Panc1 (cell line): ENCODE data around the gene CSNK1G2. TPM values are rescaled to one million over a fixed set of nuclear protein-coding genes. Genes with fewer than 3 reads are reported as not detected.

Experiments
- ATAC-seq: fragments of 200-7000 bp; cut with Tn5 transposase; 2 replicates; pipeline ENCODE4 v1.9.1; 2020; ENCODE audit warnings: mild to moderate bottlenecking, moderate library complexity
- BruUV-seq: library from RNA; stranded (reverse); fragments of 400-500 nt; replicated peaks from 2 replicates; lab custom pipeline; 2021; lab: Mats Ljungman, UMichigan
- CTCF ChIA-PET: fragments of 300-600 bp; sonication (Branson Sonifier 250); formaldehyde crosslinking; loops from one replicate; lab custom pipeline; 2022; ENCODE audit warnings: antibody characterized with exemption; lab: Charles Lee
- POLR2A ChIA-PET: fragments of 300-600 bp; sonication (Branson Sonifier 250); formaldehyde crosslinking; loops from one replicate; lab custom pipeline; 2022; ENCODE audit warnings: antibody characterized with exemption; lab: Charles Lee
- DNase-seq: peaks from one replicate; pipeline ENCODE4 v3.0.0-alpha.2; 2010; ENCODE audit warnings: low read depth, low spot score
- H3K27ac ChIP-seq: 2 replicates; pipeline ENCODE4 v1.5.1; 2011; ENCODE audit warnings: mild to moderate bottlenecking, low read length, inconsistent platforms
- H3K27me3 ChIP-seq: fragments of 200-500 bp; sonication (Bioruptor generic); 2 replicates; pipeline ENCODE4 v1.6.0; 2014; ENCODE audit warnings: low read length, inconsistent platforms; ENCODE audit not compliant: control insufficient read depth, insufficient read depth
- H3K36me3 ChIP-seq: fragments of 200-500 bp; sonication (Bioruptor generic); 2 replicates; pipeline ENCODE4 v1.5.1; 2014; ENCODE audit warnings: inconsistent platforms, mild to moderate bottlenecking, low read length, moderate library complexity; ENCODE audit not compliant: control insufficient read depth, insufficient read depth
- H3K4me1 ChIP-seq: 2 replicates; pipeline ENCODE4 v1.5.1; 2011; ENCODE audit warnings: inconsistent platforms, mild to moderate bottlenecking, low read length, moderate library complexity; ENCODE audit not compliant: control insufficient read depth, insufficient read depth
- H3K4me3 ChIP-seq, 2 experiments: 2 replicates each; pipeline ENCODE4 v1.5.1; 2011 to 2012; ENCODE audit warnings: low read depth in 2 of 2, low read length in 2 of 2, mild to moderate bottlenecking in 2 of 2, inconsistent platforms in 1 of 2, moderate library complexity in 1 of 2
- H3K9me3 ChIP-seq: fragments of 200-500 bp; sonication (Bioruptor generic); 2 replicates; pipeline ENCODE4 v1.5.1; 2014; ENCODE audit warnings: low read depth, mild to moderate bottlenecking, inconsistent platforms, low read length, moderate library complexity; ENCODE audit not compliant: control insufficient read depth, insufficient read depth
- POLR2AphosphoS5 ChIP-seq: IDR thresholded peaks from 2 replicates; pipeline ENCODE4 v1.6.1; 2012; ENCODE audit warnings: mild to moderate bottlenecking, low read depth, low read length, moderate library complexity
- SIN3A ChIP-seq: IDR thresholded peaks from 2 replicates; pipeline ENCODE4 v1.6.1; 2012; ENCODE audit warnings: low read depth, mild to moderate bottlenecking, low read length, moderate library complexity, borderline replicate concordance; ENCODE audit not compliant: insufficient read depth
- TCF7L2 ChIP-seq: IDR thresholded peaks from 2 replicates; pipeline ENCODE4 v1.6.1; 2011; ENCODE audit warnings: mild to moderate bottlenecking, low read depth, low read length, inconsistent platforms
- in situ Hi-C: cut with HindIII; loops from 2 replicates; pipeline ENCODE4 v1.10.0; 2016; ENCODE audit warnings: low sequenced_read_pairs, low pct_unique_long_range_greater_than_20kb
- intact Hi-C: fragments of 100-400 bp; cut with micrococcal nuclease; formaldehyde crosslinking; loops from one replicate; pipeline ENCODE4 v1.10.0; 2022; ENCODE audit not compliant: unreplicated experiment
- total RNA-seq: library from RNA; stranded (reverse); gene quantifications from one replicate; pipeline ENCODE4 v1.2.1, GENCODE V29; 2021; ENCODE audit not compliant: unreplicated experiment
- TF ChIP-seq, protein P1 (sequence below): fragments of 450-650 bp; IDR thresholded peaks from 2 replicates; pipeline ENCODE4 v1.5.1; 2017; ENCODE audit warnings: mild to moderate bottlenecking
- TF ChIP-seq, protein P2 (sequence below), 2 experiments: IDR thresholded peaks; 2 replicates each; pipeline ENCODE4 v1.6.1; 2011 to 2012; ENCODE audit warnings: low read depth in 2 of 2, control low read depth in 1 of 2, low read length in 1 of 2, mild to moderate bottlenecking in 1 of 2, moderate library complexity in 1 of 2; ENCODE audit not compliant: insufficient read depth in 1 of 2

Gene CSNK1G2
- total RNA-seq, 1 experiment from 2014 or later, result 65.8 TPM

DNA sequence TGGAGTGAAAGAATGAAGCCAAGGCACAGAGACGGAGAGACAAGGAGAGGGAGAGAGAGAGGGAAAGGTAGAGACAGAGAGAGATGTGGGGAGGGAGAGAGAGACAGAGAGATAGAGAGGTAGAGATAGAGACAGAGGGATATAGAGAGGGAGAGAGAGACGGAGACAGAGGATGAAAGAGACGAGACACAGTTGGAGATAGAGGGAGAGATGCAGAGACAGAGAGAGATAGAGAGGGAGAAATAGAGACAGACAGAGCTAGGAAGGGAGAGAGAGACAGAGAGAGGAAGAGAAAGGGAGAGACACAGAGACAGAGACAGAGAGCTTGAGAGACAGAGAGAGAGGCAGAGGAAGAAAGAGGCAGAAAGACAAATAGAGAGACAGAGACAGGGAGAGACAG lies 4.5 kb upstream of the CSNK1G2 start:
- Histone ChIP-seq H3K27ac (no peak overlapping the region), H3K4me3 (no peak overlapping the region), H3K9me3 (no peaks in the 10 kb centered on the region; the same call in 1 of the 2 replicates), H3K4me1 (peaks cover 5% of the 10 kb centered on the region; the same call in 1 of the 2 replicates), H3K36me3 (no peaks in the 10 kb centered on the region; the same call in 1 of the 2 replicates), H3K27me3 (no peaks in the 10 kb centered on the region)
- in situ Hi-C loops, result no loop called here
- DNase-seq (no peak), ATAC-seq (no peak)
- ChIA-PET POLR2A (interaction anchor here (0.5 kb wide), 1 partner anchor 379 kb away, joined by 3 read pairs; no protein-coding TSS in a partner anchor), CTCF (interaction anchor here (1.2 kb wide), 1 partner anchor 10 kb away, joined by 3 read pairs; no protein-coding TSS in a partner anchor)
- intact Hi-C loops, result no loop called here
- TF ChIP-seq POLR2AphosphoS5 (no peak), TCF7L2 (no peak), SIN3A (no peak)
- TF ChIP-seq, protein P1, sequence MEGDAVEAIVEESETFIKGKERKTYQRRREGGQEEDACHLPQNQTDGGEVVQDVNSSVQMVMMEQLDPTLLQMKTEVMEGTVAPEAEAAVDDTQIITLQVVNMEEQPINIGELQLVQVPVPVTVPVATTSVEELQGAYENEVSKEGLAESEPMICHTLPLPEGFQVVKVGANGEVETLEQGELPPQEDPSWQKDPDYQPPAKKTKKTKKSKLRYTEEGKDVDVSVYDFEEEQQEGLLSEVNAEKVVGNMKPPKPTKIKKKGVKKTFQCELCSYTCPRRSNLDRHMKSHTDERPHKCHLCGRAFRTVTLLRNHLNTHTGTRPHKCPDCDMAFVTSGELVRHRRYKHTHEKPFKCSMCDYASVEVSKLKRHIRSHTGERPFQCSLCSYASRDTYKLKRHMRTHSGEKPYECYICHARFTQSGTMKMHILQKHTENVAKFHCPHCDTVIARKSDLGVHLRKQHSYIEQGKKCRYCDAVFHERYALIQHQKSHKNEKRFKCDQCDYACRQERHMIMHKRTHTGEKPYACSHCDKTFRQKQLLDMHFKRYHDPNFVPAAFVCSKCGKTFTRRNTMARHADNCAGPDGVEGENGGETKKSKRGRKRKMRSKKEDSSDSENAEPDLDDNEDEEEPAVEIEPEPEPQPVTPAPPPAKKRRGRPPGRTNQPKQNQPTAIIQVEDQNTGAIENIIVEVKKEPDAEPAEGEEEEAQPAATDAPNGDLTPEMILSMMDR, result no peak
- TF ChIP-seq, protein P2, sequence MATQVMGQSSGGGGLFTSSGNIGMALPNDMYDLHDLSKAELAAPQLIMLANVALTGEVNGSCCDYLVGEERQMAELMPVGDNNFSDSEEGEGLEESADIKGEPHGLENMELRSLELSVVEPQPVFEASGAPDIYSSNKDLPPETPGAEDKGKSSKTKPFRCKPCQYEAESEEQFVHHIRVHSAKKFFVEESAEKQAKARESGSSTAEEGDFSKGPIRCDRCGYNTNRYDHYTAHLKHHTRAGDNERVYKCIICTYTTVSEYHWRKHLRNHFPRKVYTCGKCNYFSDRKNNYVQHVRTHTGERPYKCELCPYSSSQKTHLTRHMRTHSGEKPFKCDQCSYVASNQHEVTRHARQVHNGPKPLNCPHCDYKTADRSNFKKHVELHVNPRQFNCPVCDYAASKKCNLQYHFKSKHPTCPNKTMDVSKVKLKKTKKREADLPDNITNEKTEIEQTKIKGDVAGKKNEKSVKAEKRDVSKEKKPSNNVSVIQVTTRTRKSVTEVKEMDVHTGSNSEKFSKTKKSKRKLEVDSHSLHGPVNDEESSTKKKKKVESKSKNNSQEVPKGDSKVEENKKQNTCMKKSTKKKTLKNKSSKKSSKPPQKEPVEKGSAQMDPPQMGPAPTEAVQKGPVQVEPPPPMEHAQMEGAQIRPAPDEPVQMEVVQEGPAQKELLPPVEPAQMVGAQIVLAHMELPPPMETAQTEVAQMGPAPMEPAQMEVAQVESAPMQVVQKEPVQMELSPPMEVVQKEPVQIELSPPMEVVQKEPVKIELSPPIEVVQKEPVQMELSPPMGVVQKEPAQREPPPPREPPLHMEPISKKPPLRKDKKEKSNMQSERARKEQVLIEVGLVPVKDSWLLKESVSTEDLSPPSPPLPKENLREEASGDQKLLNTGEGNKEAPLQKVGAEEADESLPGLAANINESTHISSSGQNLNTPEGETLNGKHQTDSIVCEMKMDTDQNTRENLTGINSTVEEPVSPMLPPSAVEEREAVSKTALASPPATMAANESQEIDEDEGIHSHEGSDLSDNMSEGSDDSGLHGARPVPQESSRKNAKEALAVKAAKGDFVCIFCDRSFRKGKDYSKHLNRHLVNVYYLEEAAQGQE (IDR thresholded peaks at IDR 0.05; ENCODE audit: insufficient read depth in 1 of 2, low read depth in 2 of 2, low read length in 1 of 2), result no peak
- no TSS peak for BruUV-seq

DNA sequence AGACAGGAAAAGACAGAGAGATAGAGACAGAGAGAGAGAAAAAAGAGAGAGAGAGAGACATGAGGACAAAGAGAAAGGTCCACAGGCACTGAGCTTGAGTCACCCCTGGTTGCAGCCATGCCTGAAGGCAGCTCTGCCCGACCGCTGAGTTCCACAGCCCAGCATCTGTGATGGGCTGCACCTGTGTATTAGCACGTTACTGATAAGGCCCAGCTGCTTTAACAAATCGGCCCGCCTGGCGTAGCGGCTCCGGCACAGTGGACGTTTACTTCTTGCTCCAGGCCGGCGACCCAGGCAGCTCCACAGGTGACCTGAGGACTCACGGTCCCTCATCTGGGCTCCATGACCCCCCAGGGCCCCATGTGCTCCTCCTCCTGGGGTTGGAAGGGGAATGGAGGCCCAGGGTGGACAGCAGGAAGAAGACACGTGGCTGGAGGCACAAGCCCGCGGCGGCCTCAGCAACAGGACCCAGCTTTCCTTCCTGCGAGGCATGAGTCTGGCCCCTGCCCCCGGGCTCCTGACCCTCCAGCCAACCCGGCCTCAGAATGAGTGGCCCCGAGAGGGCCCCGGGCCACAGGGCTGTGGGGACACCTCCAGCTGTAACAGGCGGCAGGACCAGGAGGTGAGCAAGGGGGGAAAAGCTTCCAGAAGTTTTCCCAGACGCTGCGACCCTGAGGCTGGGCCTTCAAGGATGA lies 3.9 kb upstream of the CSNK1G2 start:
- intact Hi-C loops (no loop called here), in situ Hi-C loops (no loop called here)
- peaks cover 4% of the 10 kb centered on the region; the same call in 1 of the 2 replicates for H3K36me3 ChIP-seq
- no peak for ATAC-seq
- ChIA-PET CTCF (no interaction called here), POLR2A (no interaction called here)
- H3K27me3 ChIP-seq, result no peaks in the 10 kb centered on the region
- no peak overlapping the region for H3K27ac ChIP-seq
- no peaks in the 10 kb centered on the region for H3K9me3 ChIP-seq
- TF ChIP-seq, protein P2 (IDR thresholded peaks at IDR 0.05; ENCODE audit: insufficient read depth in 1 of 2, low read depth in 2 of 2, low read length in 1 of 2), result no peak
- TF ChIP-seq, protein P1, result no peak
- TF ChIP-seq TCF7L2 (no peak), POLR2AphosphoS5 (no peak), SIN3A (no peak)
- no peak for DNase-seq
- BruUV-seq, result no TSS peak
- H3K4me3 ChIP-seq, result no peak overlapping the region
- H3K4me1 ChIP-seq, result peaks cover 5% of the 10 kb centered on the region; the same call in 1 of the 2 replicates
